GM23248 (cell line): ENCODE data around the gene ELMO1.

Experiments
- EZH2 ChIP-seq: fragments of 200-600 bp; sonication (generic); IDR thresholded peaks from 2 replicates; pipeline ENCODE4 v1.6.1; 2018; ENCODE audit warnings: antibody characterized with exemption, mild to moderate bottlenecking; ENCODE audit not compliant: insufficient read depth, poor library complexity, severe bottlenecking
- EZH2phosphoT487 ChIP-seq: fragments of 200-600 bp; sonication (generic); IDR thresholded peaks from 2 replicates; pipeline ENCODE4 v1.6.1; 2018; ENCODE audit warnings: antibody characterized with exemption, moderate library complexity, mild to moderate bottlenecking, low read depth; ENCODE audit not compliant: insufficient read depth

GRCh38 chr7:37248396-37248861 is 200.2 kb downstream of the ELMO1 start:
- no peak for TF ChIP-seq EZH2phosphoT487
- TF ChIP-seq EZH2, result no peak
